Endometrial microvascular endothelial cells (primary cell): ENCODE measurements around the gene KCNQ4. TPM values are rescaled to one million over a fixed set of nuclear protein-coding genes. Genes with fewer than 3 reads are reported as not detected.

ENCODE experiments used
- in situ Hi-C: cut with HindIII; loops from 2 replicates; pipeline ENCODE4 v1.10.0; 2017; ENCODE audit warnings: low sequenced_read_pairs, low pct_unique_long_range_greater_than_20kb; ENCODE audit errors: inconsistent ontology term
- total RNA-seq: library from RNA; depleted of rRNA; stranded (reverse); fragments of >200 nt; gene quantifications from one replicate; pipeline ENCODE4 v1.2.3, GENCODE V29; 2015; ENCODE audit errors: inconsistent ontology term

KCNQ4 gene
- total RNA-seq, 1 donor from 2014 or later = not detected

DNA sequence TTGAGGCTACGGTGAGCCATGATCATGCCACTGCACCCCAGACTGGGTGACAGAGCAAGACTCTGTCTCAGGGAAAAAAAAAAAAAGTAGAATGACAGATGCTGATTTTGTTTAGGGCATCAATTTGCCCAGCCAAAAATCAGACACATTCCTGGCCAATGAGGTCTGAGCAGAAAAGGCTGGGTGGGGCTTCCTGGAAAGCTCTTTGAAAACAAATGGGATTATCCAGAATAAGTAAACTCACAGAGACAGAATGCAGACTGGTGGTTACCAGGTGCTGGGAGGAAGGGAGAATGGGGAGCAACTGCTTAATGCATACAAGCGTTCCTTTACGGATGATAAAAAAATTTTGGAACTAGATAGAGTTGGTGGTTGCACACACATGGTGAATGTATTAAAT is 88.7 kb downstream of the KCNQ4 start:
- in situ Hi-C loops = no loop called here

DNA sequence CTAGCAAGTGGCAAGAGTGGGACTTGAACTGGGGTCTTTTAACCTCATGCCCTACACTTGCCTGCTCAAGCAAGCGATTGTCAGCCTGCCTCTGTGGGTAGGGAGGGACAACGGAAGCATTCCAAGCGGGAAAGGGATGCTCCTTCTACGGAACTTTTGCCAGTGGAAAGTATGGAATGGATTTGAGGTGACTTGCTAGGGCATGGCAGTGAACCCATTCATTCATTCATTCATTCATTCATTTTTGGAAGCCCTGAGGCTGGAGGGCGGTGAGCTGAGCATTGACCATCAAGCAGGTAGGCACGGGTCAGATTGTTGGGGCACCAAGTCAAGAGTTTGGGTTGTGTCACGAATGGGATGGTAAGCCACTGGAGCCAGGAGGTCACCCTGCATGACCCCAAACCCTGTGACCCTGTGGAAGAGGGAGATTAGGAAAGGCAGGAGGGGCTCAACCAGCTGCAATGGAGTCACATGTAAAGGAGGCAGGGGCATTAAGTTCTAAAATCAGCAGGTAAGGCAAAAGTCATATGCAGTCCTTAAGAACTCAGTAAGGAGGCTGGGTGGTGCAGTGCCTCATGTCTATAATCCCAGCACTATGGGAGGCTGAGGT is 90.4 kb downstream of the KCNQ4 start:
- in situ Hi-C loops = no loop called here

DNA sequence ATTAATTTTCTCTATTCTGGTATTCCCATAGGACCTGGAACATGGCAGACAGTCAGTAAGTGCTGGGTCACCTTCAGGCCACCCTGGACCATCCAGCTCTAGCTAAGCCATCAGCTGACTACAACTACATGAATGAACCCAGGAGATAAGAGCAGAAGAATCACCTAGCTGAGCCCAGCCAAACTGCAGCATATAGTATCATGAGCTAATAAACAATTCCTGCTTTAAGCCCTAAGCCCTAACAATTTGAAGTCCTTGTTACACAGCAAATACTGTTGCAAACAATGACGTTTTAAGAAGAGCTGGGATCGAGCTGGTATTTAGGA is 92.8 kb downstream of the KCNQ4 start:
- in situ Hi-C loops = no loop called here

DNA sequence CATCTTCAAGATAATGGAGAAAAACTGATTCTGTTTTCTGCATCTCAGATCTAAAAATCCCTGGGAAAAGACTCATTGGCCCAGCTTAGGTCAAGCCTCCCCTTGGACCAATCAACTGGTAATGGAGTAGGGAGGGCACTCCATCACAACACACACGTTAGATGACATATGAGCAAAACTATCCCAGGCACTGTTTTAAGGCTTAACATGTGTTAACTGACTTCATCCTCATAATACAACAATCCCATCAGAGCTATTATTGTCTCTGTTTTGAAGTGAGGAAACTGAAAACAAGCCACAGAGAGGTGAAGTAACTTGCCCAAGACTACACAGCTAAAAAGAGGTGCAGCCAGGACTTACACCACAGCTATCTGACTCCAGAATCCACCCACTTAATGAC is 93.3 kb downstream of the KCNQ4 start:
- in situ Hi-C loops = no loop called here

DNA sequence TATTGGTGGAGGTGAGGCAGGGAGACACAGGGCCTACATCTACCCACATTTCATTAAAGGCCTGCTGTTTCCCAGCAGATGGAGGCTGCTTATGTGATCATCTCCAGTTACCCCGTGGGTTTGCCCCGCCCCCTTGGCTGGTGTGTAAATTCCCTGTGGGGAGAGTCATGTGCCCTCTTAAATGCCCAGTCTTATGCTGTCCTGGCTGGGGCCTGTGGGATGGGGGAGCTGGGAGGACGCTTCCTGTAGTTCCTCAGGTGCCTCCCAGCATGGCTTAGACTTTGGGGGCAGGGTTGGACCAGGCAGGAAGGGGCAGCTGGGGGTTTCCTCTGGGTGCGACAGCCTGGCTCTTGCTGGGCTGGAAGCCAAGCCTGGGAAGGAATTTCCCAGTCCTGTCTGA is 94.1 kb downstream of the KCNQ4 start:
- in situ Hi-C loops = no loop called here

DNA sequence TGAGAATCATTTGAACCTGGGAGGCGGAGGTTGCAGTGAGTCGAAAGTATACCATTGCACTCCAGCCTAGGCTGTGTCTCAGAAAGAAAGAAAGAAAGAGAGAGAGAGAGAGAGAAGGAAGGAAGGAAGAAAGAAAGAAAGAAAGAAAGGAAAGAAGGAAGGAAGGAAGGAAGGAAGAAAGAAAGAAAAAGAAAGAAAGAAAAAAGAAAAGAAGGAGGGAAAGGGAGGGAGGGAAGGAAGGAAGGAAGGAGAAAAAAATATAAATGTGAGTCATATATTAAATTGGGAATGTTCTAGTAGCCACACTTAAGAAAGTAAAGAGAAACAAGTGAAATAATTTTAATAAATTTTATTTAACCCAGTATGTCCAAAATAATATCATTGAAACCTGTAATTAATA is 95.3 kb downstream of the KCNQ4 start:
- in situ Hi-C loops = no loop called here

DNA sequence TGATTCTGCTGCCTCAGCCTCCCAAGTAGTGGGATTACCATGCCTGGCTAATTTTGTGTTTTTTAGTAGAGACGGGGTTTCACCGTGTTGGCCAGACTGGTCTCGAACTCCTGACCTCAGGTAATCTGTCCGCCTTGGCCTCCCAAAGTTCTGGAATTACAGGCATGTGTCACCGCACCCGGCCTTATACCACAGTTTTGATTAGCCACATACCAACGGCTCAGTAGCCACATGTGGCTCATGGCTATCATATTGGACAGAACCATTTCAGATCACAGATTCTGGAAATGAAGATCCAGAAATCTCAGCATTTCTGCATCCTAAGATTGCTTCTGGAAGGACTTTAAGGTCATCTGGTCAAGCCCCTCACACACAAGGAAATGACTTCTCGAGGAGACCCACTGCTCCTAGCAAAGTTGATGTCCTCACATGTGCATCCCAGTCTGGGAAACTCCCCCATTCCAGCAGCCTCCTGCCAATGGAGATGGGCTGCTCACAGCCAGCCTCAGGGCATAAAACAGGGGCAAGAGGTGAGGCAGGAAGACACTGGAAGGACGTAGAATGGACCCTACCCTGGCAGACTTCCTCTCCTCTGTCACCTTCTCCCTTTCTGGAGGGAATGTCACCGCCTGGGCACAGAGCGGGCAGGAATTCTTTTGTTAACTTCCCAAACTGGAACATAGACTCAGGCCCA is 96.0 kb downstream of the KCNQ4 start:
- in situ Hi-C loops = no loop called here

- in situ Hi-C loops = no loop called here
Observed at GRCh38 chr1:40880813-40881549, 97.4 kb downstream of the KCNQ4 start.

GRCh38 chr1:40884055-40884795 is 100.6 kb downstream of the KCNQ4 start:
- in situ Hi-C loops = no loop called here

DNA sequence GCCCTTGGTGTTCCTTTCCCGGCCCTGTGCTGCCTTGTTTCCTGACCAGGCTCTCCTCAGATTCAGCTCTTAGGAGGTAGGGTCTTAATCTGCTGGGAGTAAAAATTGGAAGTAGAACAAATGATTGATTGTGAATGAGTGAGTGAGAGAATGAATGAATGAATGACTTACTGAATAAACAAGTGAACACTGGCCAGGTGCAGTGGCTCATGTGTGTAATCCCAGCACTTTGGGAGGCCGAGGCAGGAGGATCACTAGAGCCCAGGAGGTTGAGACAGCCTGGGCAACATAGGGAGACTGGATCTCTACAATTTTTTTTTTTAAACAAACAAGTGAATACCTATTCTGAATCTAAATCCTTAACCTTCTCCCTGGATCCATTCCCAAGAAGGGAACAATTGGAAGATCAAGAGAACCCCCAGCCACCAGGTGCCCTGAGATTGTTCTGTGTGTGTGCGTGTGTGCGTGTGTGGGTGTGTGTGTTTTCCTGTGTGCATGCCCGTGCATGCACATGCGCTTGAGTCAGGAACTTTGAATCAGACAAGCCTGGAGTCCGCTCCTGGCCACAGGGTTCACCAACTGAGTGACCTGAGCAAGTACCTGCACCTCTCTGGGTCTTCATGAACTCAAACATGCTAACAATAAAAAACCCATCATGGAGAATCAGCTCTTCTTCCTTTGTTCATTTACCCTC is 102.9 kb downstream of the KCNQ4 start:
- in situ Hi-C loops = no loop called here

DNA sequence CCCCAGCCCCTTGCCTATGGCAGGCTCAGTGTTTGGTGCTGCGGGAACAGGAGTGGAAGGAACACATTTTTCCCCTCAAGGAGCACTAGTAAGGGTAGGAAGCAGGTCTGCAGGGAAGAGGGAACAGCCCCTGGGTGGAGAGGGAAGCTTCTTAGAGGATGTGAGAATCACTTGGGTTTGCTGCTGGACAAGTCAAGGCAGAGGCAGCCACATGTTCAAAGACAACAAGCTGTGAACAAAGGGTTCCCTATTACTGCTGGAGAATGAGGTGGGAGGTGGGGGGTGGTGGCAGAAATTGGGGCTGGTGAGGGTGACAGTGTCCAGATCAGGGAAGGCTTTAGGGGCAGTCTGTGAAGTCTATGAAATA is 103.4 kb downstream of the KCNQ4 start:
- in situ Hi-C loops = no loop called here

DNA sequence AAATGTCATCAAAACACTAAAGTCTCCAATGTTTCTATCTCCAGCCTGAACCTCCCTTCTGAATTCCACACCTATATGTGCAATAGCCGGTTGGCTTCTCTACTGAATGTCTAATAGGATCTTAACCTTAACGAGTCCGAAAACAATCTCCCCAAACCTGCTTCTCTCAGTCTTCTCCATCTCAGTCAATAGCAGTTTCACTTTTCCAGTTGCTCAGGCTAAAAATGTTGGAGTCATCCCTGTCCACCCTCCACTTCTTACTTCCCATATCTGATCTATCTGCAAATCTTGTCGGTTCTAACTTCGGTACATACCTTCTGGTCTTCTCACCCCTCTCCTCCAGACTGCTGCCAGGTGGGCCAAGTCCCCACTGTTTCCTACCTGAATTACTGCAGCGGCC is 104.1 kb downstream of the KCNQ4 start:
- in situ Hi-C loops = no loop called here

Other genes with a start within 250 kb of the KCNQ4 start
- 0.09 TPM for gene RIMS3, start 118.1 kb upstream of the KCNQ4 start, total RNA-seq
- gene NFYC, start 92.1 kb upstream of the KCNQ4 start, total RNA-seq = 37.7 TPM
- 64.0 TPM for gene CITED4, start 78.6 kb downstream of the KCNQ4 start, total RNA-seq
- gene CTPS1, start 195.9 kb downstream of the KCNQ4 start, total RNA-seq = 48.7 TPM
- not detected for gene SLFNL1, start 237.9 kb downstream of the KCNQ4 start, total RNA-seq